ENCODE results near the gene ZNF511.

DNA sequence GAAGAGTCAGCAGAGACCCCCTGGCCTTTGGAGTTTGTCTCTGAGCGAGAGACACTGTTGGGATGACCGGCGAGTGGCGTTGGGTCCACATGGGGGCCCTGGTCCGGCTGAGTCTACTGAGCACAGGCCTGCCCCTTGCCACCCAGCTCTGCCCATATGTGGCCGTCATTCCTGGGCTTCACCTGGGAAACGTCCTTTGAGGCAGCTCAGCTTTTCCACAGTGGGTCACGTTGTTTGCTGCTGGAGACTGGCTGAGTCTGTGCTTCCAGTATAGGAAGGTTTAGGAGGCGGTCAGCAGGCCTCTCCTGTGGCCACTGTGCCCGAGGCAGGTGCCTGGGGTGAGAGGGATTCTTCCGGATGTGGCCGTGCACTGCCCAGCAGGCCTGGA is 49.1 kb upstream of the ZNF511 start:
- TF ChIP-seq, protein P1, sequence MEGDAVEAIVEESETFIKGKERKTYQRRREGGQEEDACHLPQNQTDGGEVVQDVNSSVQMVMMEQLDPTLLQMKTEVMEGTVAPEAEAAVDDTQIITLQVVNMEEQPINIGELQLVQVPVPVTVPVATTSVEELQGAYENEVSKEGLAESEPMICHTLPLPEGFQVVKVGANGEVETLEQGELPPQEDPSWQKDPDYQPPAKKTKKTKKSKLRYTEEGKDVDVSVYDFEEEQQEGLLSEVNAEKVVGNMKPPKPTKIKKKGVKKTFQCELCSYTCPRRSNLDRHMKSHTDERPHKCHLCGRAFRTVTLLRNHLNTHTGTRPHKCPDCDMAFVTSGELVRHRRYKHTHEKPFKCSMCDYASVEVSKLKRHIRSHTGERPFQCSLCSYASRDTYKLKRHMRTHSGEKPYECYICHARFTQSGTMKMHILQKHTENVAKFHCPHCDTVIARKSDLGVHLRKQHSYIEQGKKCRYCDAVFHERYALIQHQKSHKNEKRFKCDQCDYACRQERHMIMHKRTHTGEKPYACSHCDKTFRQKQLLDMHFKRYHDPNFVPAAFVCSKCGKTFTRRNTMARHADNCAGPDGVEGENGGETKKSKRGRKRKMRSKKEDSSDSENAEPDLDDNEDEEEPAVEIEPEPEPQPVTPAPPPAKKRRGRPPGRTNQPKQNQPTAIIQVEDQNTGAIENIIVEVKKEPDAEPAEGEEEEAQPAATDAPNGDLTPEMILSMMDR (IDR thresholded peaks at IDR 0.05), result no peak
- no peak for TF ChIP-seq POLR2A (IDR thresholded peaks at IDR 0.05)
- TF ChIP-seq POLR2AphosphoS5 (IDR thresholded peaks at IDR 0.05), result no peak
- TF ChIP-seq EP300 (IDR thresholded peaks at IDR 0.05), result no peak

Measured in upper lobe of left lung (tissue), 4 donors.